ENCODE data around the gene NECTIN2.
A peak's percentile ranks its signal among the peaks of the same experiment; 100 is the strongest.
"Not testable (repeated sequence)": the region's sequence is repeated elsewhere in the genome, so short reads cannot be mapped to it uniquely, and the experiment has no call there.

Gene NECTIN2

DNA sequence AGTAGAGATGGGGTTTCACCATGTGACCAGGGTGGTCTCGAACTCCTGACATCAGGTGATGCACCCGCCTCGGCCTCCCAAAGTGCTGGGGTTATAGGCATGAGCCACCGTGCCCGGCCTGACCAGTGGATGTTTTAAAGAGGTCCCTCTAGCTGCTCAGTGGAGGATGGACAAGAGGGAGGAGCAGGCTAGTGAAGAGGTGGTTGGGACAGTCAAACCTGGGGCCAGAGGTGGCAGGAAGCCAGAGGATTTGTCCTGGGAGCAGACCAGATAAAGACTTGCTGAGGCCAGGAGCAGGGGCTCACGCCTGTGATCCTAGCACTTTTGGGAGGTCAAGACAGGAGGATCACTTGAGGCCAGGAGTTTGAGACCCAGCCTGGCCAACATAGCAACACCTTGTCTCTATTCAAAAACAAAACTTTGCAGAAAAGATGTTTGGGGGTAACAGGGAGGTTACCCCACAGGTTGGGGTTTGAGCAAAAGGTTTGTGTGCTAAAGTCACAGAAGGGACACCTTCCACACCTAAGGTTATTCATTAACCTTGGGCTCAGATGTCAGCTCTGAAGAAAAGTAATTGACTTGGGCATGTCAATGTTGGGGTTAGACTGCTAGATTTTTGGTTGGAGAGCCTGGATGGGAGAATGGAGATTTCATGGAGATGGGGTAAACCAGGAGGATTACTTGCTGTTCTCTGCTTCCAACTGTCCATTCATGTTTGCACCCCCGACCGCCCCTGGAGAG is 28.2 kb upstream of the NECTIN2 start:
- no peak for DNase-seq

DNA sequence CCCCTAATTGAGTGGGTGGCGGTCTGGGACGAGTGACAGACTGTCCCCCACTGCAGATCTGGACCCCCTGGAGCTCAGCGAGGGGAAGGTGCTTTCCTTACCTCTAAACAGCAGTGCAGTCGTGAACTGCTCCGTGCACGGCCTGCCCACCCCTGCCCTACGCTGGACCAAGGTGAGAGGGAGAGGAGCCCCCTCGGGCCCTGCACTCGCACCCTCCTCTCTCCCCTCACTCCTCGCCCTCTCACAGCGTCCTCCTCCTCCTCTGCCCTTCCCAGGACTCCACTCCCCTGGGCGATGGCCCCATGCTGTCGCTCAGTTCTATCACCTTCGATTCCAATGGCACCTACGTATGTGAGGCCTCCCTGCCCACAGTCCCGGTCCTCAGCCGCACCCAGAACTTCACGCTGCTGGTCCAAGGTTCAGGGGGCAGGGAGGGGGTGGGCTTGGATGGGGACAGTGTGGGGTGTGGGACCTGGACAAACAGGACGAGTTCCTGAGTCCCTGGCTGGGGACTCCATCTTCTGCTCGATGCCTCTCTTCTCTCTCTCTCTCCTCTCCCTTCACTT is 27.5 kb upstream of the NECTIN2 start:
- DNase-seq = no peak

GRCh38 chr19:44819246-44819832 is 26.8 kb upstream of the NECTIN2 start:
- DNase-seq = no peak

GRCh38 chr19:44820648-44821609 is 25.2 kb upstream of the NECTIN2 start:
- no peak for DNase-seq

GRCh38 chr19:44822177-44822576 is 23.9 kb upstream of the NECTIN2 start:
- no peak for DNase-seq

DNA sequence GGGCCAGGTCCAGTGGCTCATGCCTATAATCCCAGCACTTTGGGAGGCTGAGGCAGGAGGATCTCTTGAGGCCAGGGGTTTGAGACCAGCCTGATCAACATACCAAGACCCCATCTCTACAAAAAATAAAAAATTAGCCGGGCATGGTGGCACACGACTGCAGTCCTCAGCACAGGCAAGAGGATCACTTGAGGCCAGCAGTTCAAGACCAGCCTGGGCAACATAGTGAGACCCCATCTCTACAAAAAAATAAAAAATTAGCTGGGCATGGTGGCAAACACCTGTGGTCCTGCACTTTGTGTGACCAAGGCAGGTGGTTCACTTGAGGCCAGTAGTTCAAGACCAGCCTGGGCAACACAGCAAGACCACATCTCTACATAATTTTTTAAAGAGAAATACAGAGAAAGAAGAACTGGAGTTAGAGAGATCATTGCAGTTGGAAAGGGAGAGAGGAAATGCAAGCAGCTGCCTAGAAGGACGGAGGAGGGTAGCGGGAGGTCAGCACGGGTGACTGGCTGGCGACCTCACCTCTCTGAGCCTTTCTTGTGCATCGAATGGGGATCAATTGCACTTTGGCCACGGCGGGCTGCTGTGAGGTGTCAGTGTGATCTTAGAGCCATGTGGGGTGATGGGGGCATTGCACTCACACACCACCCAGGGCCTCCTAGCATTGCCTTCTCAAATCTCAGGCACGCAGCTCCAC is 23.3 kb upstream of the NECTIN2 start:
- DNase-seq = no peak

DNA sequence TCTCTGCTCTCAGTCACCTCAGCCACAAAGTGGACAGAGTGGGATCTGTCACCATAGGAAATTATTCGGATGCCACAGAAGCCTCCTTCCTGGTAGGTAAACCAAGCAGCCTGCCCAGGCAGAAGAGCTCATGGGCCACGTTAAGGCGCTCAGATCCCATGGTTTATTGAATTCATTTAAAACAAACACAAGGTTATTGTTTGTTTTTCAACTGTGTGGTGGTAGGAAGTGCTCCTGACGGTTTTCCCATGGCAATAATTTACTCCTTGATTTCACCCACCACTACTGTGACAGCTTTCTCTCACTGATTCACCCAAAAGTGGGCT is 22.8 kb upstream of the NECTIN2 start:
- DNase-seq = no peak

DNA sequence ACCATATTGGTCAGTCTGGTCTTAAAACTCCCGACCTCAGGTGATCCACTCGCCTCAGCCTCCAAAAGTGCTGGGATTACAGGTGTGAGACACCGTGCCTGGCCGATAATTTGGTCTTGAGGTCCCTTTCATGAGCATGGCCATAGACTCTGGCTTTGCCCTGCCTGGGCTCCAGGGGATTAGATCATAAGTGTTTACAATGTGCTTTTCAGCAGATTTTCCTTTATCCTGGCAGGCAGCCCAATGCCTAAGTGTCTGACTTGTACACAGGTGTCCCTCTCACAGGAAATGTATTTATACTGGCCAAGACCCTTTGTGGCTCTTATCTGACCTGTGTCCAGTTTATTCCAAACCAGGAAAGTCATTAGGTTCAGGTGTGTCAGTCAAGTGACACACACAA is 21.3 kb upstream of the NECTIN2 start:
- no peak for DNase-seq

DNA sequence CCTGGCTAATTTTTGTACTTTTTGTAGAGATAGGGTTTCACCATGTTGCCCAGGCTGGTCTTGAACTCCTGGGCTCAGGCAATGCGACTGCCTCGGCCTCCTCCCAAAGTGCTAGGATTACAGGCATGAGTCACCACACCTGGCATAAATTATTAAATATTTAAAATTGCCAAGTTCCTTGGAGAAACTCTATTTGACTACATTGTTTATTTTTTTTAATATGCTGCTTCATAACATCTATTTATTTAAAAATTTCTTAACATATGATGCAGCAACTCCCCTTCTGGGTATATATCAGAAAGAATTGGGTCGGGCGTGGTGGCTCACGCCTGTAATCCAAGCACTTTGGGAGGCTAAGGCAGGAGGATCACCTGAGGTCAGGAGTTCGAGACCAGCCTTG is 13.2 kb upstream of the NECTIN2 start:
- DNase-seq = not testable (repeated sequence)

DNA sequence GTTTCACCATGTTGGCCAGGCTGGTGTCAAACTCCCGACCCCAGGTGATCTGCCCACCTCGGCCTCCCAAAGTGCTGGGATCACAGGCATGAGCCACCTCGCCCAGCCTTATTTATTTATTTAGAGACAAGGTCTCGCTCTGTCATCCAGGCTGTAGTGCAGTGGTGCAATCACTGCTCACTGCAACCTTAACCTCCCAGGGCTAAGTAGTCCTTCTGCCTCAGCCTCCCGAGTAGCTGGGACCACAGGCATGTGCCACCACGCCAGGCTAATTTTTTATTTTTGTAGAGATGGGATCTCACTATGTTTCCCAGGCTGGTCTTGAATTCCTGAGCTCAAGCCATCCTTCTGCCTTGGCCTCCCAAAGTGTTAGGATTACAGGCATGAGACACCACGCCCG is 11.7 kb upstream of the NECTIN2 start:
- DNase-seq = not testable (repeated sequence)

DNA sequence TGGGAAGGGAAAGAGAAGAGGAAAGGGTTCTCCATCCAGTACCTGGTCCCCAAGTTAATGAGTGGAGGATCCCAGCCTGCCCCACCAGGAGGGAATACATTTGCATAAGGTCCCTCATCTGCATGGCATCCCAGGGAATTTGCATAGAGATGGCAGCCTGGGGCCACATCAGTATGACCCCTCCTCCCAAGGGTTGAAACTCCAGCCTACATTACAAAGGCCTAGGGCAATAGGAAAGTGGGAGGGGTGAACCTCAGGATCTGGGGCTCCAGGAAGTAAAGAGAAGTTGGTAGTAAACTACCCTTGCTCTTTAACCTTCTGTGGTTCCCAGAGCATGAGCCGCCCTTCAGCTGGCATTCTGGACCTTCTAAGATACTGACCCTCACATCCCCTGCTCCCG is 6.8 kb upstream of the NECTIN2 start:
- DNase-seq = no peak

DNA sequence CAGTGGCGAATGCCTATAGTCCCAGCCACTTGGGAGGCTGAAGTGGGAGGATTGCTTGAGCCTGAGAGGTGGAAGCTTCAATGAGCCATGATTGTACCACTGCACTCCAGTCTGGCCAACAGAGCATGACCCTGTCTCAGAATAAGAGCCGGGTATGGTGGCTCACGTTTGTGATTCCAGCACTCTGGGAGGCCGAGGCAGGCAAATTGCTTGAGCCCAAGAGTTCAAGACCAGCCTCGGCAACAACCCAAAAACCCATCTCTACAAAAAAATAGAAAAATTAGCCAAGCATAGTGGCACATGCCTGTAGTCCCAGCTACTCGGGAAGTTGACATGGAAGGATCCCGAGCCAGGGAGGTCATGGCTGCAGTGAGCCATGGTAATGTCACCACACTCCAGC is 5.3 kb upstream of the NECTIN2 start:
- no peak for DNase-seq

DNA sequence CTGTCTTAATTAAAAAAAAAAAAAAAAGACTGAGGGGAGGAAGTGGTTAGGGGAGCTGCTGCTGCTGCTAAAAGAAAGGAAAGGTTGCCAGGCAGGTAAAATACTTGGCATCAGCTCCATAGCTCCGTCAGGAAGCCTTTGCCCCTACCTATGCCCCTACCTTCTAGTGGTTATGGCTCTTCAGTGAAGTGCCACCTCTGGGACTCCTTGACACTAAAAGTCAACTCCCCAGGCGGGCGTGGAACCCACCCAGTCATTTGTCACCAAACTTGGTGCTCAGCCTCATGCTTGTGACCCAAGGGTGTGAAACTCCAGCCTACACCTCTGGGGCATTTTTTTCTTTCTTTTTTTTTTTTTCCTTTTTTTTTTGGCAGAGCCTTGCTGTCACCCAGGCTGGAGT is 4.9 kb upstream of the NECTIN2 start:
- DNase-seq = peak in 1 of 6 experiments; percentile 8

GRCh38 chr19:44845286-44845611 is 848 bp upstream of the NECTIN2 start:
- no peak for DNase-seq

- no peak for DNase-seq
Observed at GRCh38 chr19:44846455-44847143, 502 bp downstream of the NECTIN2 start.

DNA sequence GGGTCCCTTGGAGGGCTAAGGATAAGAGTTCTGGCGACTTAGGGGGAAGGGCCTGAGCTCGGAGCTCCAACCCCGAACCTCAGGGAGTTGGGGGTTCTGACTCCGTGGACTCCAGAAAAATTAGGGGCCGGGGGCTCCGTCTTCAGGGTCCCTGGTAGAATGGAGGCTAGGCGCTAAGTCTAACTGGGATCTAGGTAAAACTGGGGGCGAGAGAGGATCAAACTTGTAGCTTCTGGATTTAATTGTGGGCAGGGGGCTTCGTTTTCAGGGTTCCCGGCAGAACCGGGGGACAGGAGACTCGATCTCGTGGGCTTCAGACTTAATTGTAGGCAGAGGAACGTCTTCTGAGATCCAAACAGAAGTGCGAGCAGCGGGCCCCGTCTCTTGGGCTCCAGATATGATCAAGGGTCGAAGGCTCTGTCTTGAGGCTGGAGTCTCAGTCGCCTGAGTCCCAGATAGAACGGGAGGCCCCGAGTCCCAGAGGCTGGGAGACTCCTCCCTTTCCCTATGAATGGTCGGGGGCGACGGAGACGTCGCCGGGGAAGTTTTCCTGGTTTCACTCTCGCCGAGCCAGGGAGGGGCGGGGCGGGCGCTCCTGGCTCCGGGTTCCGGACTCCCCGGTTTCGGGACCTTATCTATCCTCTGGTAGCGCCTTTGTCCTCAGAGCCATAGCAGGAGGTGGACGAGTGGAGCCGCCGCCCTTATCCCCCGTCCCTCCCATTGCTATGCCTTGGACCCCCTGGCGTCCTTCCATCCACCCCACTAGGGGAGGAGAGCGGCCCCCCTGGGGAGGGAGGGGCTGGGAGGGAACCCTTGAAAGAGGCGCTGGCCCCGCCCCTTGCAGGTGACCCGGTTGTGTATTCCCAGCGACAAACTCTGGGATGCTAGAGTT is 1.3 kb downstream of the NECTIN2 start:
- DNase-seq = peak in 3 of 6 experiments; percentile 9 to 37 (median 16)

- peak in 1 of 6 experiments; percentile 8 for DNase-seq
Observed at GRCh38 chr19:44848036-44848811, 2.1 kb downstream of the NECTIN2 start.

GRCh38 chr19:44848812-44849447 is 2.8 kb downstream of the NECTIN2 start:
- no peak for DNase-seq

- no peak for DNase-seq
Observed at GRCh38 chr19:44850641-44851109, 4.6 kb downstream of the NECTIN2 start.

- DNase-seq = no peak
Observed at GRCh38 chr19:44851427-44851826, 5.3 kb downstream of the NECTIN2 start.
